HCT116 (cell line): ENCODE data around the gene TUB. TPM values are rescaled to one million over a fixed set of nuclear protein-coding genes. Genes with fewer than 3 reads are reported as not detected.

Experiments used
- ATAC-seq: fragments of 200-7000 bp; cut with Tn5 transposase; 2 replicates; pipeline ENCODE4 v1.9.1; 2020; ENCODE audit warnings: mild to moderate bottlenecking, moderate library complexity
- BruUV-seq: library from RNA; stranded (reverse); fragments of 400-500 nt; replicated peaks from 2 replicates; lab custom pipeline; 2021; lab: Mats Ljungman, UMichigan
- CTCF ChIA-PET: fragments of 300-600 bp; sonication (Branson Sonifier 250); formaldehyde crosslinking; loops from one replicate; lab custom pipeline; 2021; ENCODE audit warnings: antibody characterized with exemption; lab: Charles Lee
- POLR2A ChIA-PET: fragments of 300-600, 350-600 bp; sonication (Branson Sonifier 250); formaldehyde crosslinking; loops from one replicate; lab custom pipeline; 2021; ENCODE audit warnings: antibody characterized with exemption; lab: Charles Lee
- RAD21 ChIA-PET, 2 experiments: fragments of 300-600 bp; sonication (Branson Sonifier 250); formaldehyde crosslinking; loops; one replicate each; lab custom pipeline; 2023; ENCODE audit warnings: low total read pairs in 2 of 2; ENCODE audit not compliant: uncharacterized antibody in 2 of 2, unreplicated experiment in 2 of 2, low non-redundant PET in 1 of 2; lab: Charles Lee
- DNase-seq: peaks from one replicate; pipeline ENCODE4 v3.0.0-alpha.2; 2010; ENCODE audit warnings: low read depth, low spot score
- H2AFZ ChIP-seq: fragments of 200-600 bp; shearing (Covaris generic), sonication (generic); 2 replicates; pipeline ENCODE4 v1.6.1; 2017; ENCODE audit warnings: low read depth, mixed run types, mixed read lengths, antibody characterized with exemption, low read length; ENCODE audit not compliant: poor library complexity, severe bottlenecking
- H3K27ac ChIP-seq: 2 replicates; pipeline ENCODE4 v1.5.1; 2012; ENCODE audit warnings: low read depth, low read length
- H3K27me3 ChIP-seq: fragments of 200-600 bp; sonication (generic); 2 replicates; pipeline ENCODE4 v1.6.1; 2016; ENCODE audit warnings: mixed run types, low read length, mixed read lengths; ENCODE audit not compliant: insufficient read depth
- H3K36me3 ChIP-seq, 2 experiments: fragments of 200-500 bp in 1 of 2; fragments of 200-600 bp in 1 of 2; sonication (Bioruptor generic) in 1 of 2; sonication (generic) in 1 of 2; 2 replicates each; pipeline versions ENCODE4 v1.5.1 to v1.6.1; 2014 to 2016; ENCODE audit warnings: low read length in 2 of 2, inconsistent platforms in 1 of 2, mixed read lengths in 1 of 2, mixed run types in 1 of 2; ENCODE audit not compliant: insufficient read depth in 2 of 2, control insufficient read depth in 1 of 2
- H3K4me1 ChIP-seq, 2 experiments: fragments of 200-600 bp in 1 of 2; sonication (generic) in 1 of 2; 2 replicates each; pipeline versions ENCODE4 v1.5.1 to v1.6.1; 2012 to 2017; ENCODE audit warnings: low read length in 2 of 2, inconsistent platforms in 1 of 2, mild to moderate bottlenecking in 1 of 2, mixed read lengths in 1 of 2, mixed run types in 1 of 2, moderate library complexity in 1 of 2; ENCODE audit not compliant: insufficient read depth in 2 of 2, control insufficient read depth in 1 of 2
- H3K4me2 ChIP-seq: fragments of 200-600 bp; sonication (generic); 2 replicates; pipeline ENCODE4 v1.6.1; 2017; ENCODE audit warnings: mixed run types, low read length, mixed read lengths
- H3K4me3 ChIP-seq, 2 experiments: fragments of 200-600 bp in 1 of 2; sonication (generic) in 1 of 2; replicated peaks in 1 of 2; 2 replicates each; pipeline ENCODE4 v1.5.1; 2011 to 2016; ENCODE audit warnings: low read length in 2 of 2, control low read depth in 1 of 2, low read depth in 1 of 2, mild to moderate bottlenecking in 1 of 2, mixed read lengths in 1 of 2, mixed run types in 1 of 2
- H3K79me2 ChIP-seq: fragments of 200-600 bp; sonication (generic); 2 replicates; pipeline ENCODE4 v1.6.1; 2017; ENCODE audit warnings: mild to moderate bottlenecking, mixed run types, low read length, moderate library complexity, mixed read lengths; ENCODE audit not compliant: insufficient read depth
- H3K9ac ChIP-seq: fragments of 200-600 bp; sonication (generic); 2 replicates; pipeline ENCODE4 v1.6.1; 2016; ENCODE audit warnings: low read length, mixed read lengths
- H3K9me2 ChIP-seq: fragments of 200-600 bp; sonication (generic), shearing (Covaris generic); 2 replicates; pipeline ENCODE4 v1.6.1; 2017; ENCODE audit warnings: mixed run types, mild to moderate bottlenecking, moderate library complexity; ENCODE audit not compliant: insufficient read depth
- H3K9me3 ChIP-seq, 2 experiments: fragments of 200-500 bp in 1 of 2; fragments of 200-600 bp in 1 of 2; sonication (Bioruptor generic) in 1 of 2; sonication (generic) in 1 of 2; 2 replicates each; pipeline ENCODE4 v1.6.1; 2014 to 2017; ENCODE audit warnings: low read length in 2 of 2, mixed read lengths in 2 of 2, inconsistent platforms in 1 of 2, low read depth in 1 of 2, mild to moderate bottlenecking in 1 of 2, mixed run types in 1 of 2, moderate library complexity in 1 of 2; ENCODE audit not compliant: control insufficient read depth in 1 of 2, insufficient read depth in 1 of 2
- H4K20me1 ChIP-seq: fragments of 200-600 bp; sonication (generic), shearing (Covaris generic); 2 replicates; pipeline ENCODE4 v1.6.1; 2017; ENCODE audit warnings: mixed run types, mild to moderate bottlenecking, moderate library complexity; ENCODE audit not compliant: insufficient read depth
- CBX3 ChIP-seq: IDR thresholded peaks from 2 replicates; pipeline ENCODE4 v1.6.1; 2012; ENCODE audit warnings: low read depth
- CEBPB ChIP-seq: IDR thresholded peaks from 2 replicates; pipeline ENCODE4 v1.6.1; 2012; ENCODE audit warnings: low read depth
- EZH2 ChIP-seq: fragments of 200-600 bp; sonication (generic); IDR thresholded peaks from 2 replicates; pipeline ENCODE4 v1.6.1; 2017; ENCODE audit warnings: antibody characterized with exemption, mixed run types
- FOSL1 ChIP-seq: IDR thresholded peaks from 2 replicates; pipeline ENCODE4 v1.6.1; 2012; ENCODE audit warnings: low read depth
- JUND ChIP-seq: IDR thresholded peaks from 2 replicates; pipeline ENCODE4 v1.6.1; 2012
- MAX ChIP-seq: IDR thresholded peaks from 2 replicates; pipeline ENCODE4 v1.6.1; 2012
- POLR2A ChIP-seq: IDR thresholded peaks from 2 replicates; pipeline ENCODE4 v1.7.0; 2011; ENCODE audit warnings: borderline replicate concordance; ENCODE audit not compliant: insufficient read depth, insufficient read length; ENCODE audit errors: extremely low read depth
- POLR2AphosphoS5 ChIP-seq: IDR thresholded peaks from 2 replicates; pipeline ENCODE4 v1.6.1; 2011; ENCODE audit warnings: mild to moderate bottlenecking, low read depth, low read length, moderate library complexity
- RAD21 ChIP-seq: IDR thresholded peaks from 2 replicates; pipeline ENCODE4 v1.6.1; 2012; ENCODE audit warnings: low read depth, mild to moderate bottlenecking
- REST ChIP-seq: IDR thresholded peaks from 2 replicates; pipeline ENCODE4 v1.6.1; 2012; ENCODE audit warnings: low read depth
- SIN3A ChIP-seq: IDR thresholded peaks from 2 replicates; pipeline ENCODE4 v1.6.1; 2012; ENCODE audit warnings: low read depth
- SRF ChIP-seq: IDR thresholded peaks from 2 replicates; pipeline ENCODE4 v1.6.1; 2012; ENCODE audit warnings: low read depth
- YY1 ChIP-seq: IDR thresholded peaks from 2 replicates; pipeline ENCODE4 v1.6.1; 2011; ENCODE audit warnings: low read length, low read depth, moderate library complexity, mild to moderate bottlenecking; ENCODE audit not compliant: insufficient replicate concordance; ENCODE audit errors: extremely low read depth
- ZFX ChIP-seq: fragments of 450-650 bp; IDR thresholded peaks from 2 replicates; pipeline ENCODE4 v1.6.1; 2017
- ZNF274 ChIP-seq: fragments of 200-500 bp; sonication (Bioruptor generic); IDR thresholded peaks from 2 replicates; pipeline ENCODE4 v1.6.1; 2014; ENCODE audit warnings: mild to moderate bottlenecking, low read depth, low read length, inconsistent platforms
- intact Hi-C: fragments of 100-400 bp; cut with micrococcal nuclease; formaldehyde crosslinking; loops from 2 replicates; pipeline ENCODE4 v1.10.0; 2022
- total RNA-seq: library from RNA; stranded (reverse); gene quantifications from one replicate; pipeline ENCODE4 v1.2.1, GENCODE V29; 2021; ENCODE audit not compliant: unreplicated experiment

TUB gene
- total RNA-seq, 1 experiment from 2014 or later, result 0.02 TPM

- Histone ChIP-seq H3K79me2 (no peaks in the 10 kb centered on the region), H4K20me1 (no peaks in the 10 kb centered on the region), H3K4me1 (peaks cover 0 to 10% of the 10 kb centered on the region in 2 experiments; a peak in 2 of 4 replicates), H3K27ac (no peak overlapping the region), H3K9ac (no peak overlapping the region), H3K4me3 (no peak overlapping the region), H2AFZ (no peak overlapping the region), H3K27me3 (no peaks in the 10 kb centered on the region; the same call in 1 of the 2 replicates), H3K36me3 (no peaks in the 10 kb centered on the region), H3K9me2 (no peaks in the 10 kb centered on the region), H3K9me3 (no peaks in the 10 kb centered on the region), H3K4me2 (no peak overlapping the region)
- DNase-seq, result no peak
- POLR2A ChIA-PET, result no interaction called here
- RAD21 ChIA-PET, result no interaction called here
- CTCF ChIA-PET, result interaction anchor here (1.3 to 4.3 kb wide), 3 partner anchors 55 to 68 kb away, joined by 4 to 57 read pairs (median 12); no protein-coding TSS in a partner anchor
- intact Hi-C loops, result no loop called here
- no peak for TF ChIP-seq MAX
- TF ChIP-seq SRF, result no peak
- TF ChIP-seq POLR2A, result no peak
- no TSS peak for BruUV-seq
- no peak for ATAC-seq
Observed at GRCh38 chr11:8032122-8032521, 48.9 kb upstream of the TUB start.

GRCh38 chr11:8032576-8033304, 48.3 kb upstream of the TUB start:
- Histone ChIP-seq H3K4me2 (peak overlapping the region; percentile 62), H4K20me1 (no peaks in the 10 kb centered on the region), H3K9ac (no peak overlapping the region), H3K4me1 (peaks cover 0 to 10% of the 10 kb centered on the region in 2 experiments; a peak in 2 of 4 replicates), H3K27ac (no peak overlapping the region), H2AFZ (peak overlapping the region; percentile 89), H3K4me3 (peak overlapping the region in 1 of 2 experiments; percentile 13; a peak in 1 of 4 replicates), H3K79me2 (no peaks in the 10 kb centered on the region), H3K36me3 (no peaks in the 10 kb centered on the region), H3K9me2 (no peaks in the 10 kb centered on the region), H3K27me3 (no peaks in the 10 kb centered on the region; the same call in 1 of the 2 replicates), H3K9me3 (no peaks in the 10 kb centered on the region)
- intact Hi-C loops, result loop anchor here (1.0 kb wide), 4 partner anchors 38 to 67 kb away; no protein-coding TSS in a partner anchor
- no peak for DNase-seq
- ChIA-PET CTCF (interaction anchor here (0.9 to 4.3 kb wide), 19 partner anchors 9 to 534 kb away, joined by 3 to 57 read pairs (median 5); partner anchors contain the start of gene EIF3F), RAD21 (interaction anchor here (0.8 to 2.4 kb wide), 5 partner anchors 26 to 67 kb away, joined by 3 to 10 read pairs (median 4); no protein-coding TSS in a partner anchor), POLR2A (no interaction called here)
- BruUV-seq, result no TSS peak
- ATAC-seq, result peak; percentile 35; the same call in 1 of the 2 replicates
- TF ChIP-seq CBX3 (no peak), RAD21 (no peak), ZNF274 (no peak), SIN3A (no peak), REST (no peak), ZFX (no peak), EZH2 (no peak), POLR2AphosphoS5 (no peak), FOSL1 (no peak), JUND (no peak), YY1 (no peak), MAX (no peak), POLR2A (no peak), CEBPB (no peak)
